Measurements from ENCODE around the gene CGNL1. TPM values are rescaled to one million over a fixed set of nuclear protein-coding genes. Genes with fewer than 3 reads are reported as not detected.

CGNL1 gene
- total and polyA plus RNA-seq, 8 donors, result 26.5 to 68.1 (median 34.5) TPM

- H3K27me3 ChIP-seq, result no peaks in the 10 kb centered on the region
- intact Hi-C loops (cut with DNase I), result loop anchor here in 1 of 2 donors (5.0 kb wide), 1 partner anchor 199 kb away; no protein-coding TSS in a partner anchor
- no peaks in the 10 kb centered on the region for H3K9me3 ChIP-seq
- H3K4me1 ChIP-seq, result no peaks in the 10 kb centered on the region
- ATAC-seq (no peak), DNase-seq (no peak)
- peaks cover 0 to 7% of the 10 kb centered on the region in 2 donors for H3K36me3 ChIP-seq
- TF ChIP-seq CTCF (IDR thresholded peaks at IDR 0.05), result no peak
- no peak overlapping the region for H3K27ac ChIP-seq
- H3K4me3 ChIP-seq, result no peak overlapping the region
These were observed 165.0 kb downstream of the CGNL1 start for GRCh38 chr15:57541271-57541670.

GRCh38 chr15:57541805-57542504 is 165.7 kb downstream of the CGNL1 start:
- no peaks in the 10 kb centered on the region for H3K27me3 ChIP-seq
- ATAC-seq (peak; percentile 78), DNase-seq (peak in 2 of 4 donors; percentile 48 to 77)
- H3K4me1 ChIP-seq, result no peaks in the 10 kb centered on the region
- H3K36me3 ChIP-seq, result peaks cover 0 to 7% of the 10 kb centered on the region in 2 donors
- no peak overlapping the region for H3K27ac ChIP-seq
- no peaks in the 10 kb centered on the region for H3K9me3 ChIP-seq
- no peak overlapping the region for H3K4me3 ChIP-seq
- TF ChIP-seq CTCF (IDR thresholded peaks at IDR 0.05), result peak; percentile 62 to 76
- intact Hi-C loops (cut with DNase I), result loop anchor here in 1 of 2 donors (5.0 kb wide), 1 partner anchor 200 kb away; no protein-coding TSS in a partner anchor

GRCh38 chr15:57542505-57542817 is 166.2 kb downstream of the CGNL1 start:
- TF ChIP-seq CTCF (IDR thresholded peaks at IDR 0.05), result no peak
- no peak for DNase-seq
- intact Hi-C loops (cut with DNase I), result loop anchor here in 1 of 2 donors (5.0 kb wide), 1 partner anchor 200 kb away; no protein-coding TSS in a partner anchor
- no peak overlapping the region for H3K27ac ChIP-seq
- H3K27me3 ChIP-seq, result no peaks in the 10 kb centered on the region
- H3K4me1 ChIP-seq, result no peaks in the 10 kb centered on the region
- H3K9me3 ChIP-seq, result no peaks in the 10 kb centered on the region
- peak; percentile 10 for ATAC-seq
- no peak overlapping the region for H3K4me3 ChIP-seq
- H3K36me3 ChIP-seq, result peaks cover 0 to 11% of the 10 kb centered on the region in 2 donors

GRCh38 chr15:57544848-57545480 is 168.7 kb downstream of the CGNL1 start:
- Histone ChIP-seq H3K4me1 (peaks cover under 1 to 1% of the 10 kb centered on the region in 2 donors), H3K27ac (no peak overlapping the region), H3K27me3 (no peaks in the 10 kb centered on the region), H3K9me3 (no peaks in the 10 kb centered on the region), H3K4me3 (no peak overlapping the region), H3K36me3 (peaks cover 0 to 14% of the 10 kb centered on the region in 2 donors)
- intact Hi-C loops (cut with DNase I), result loop anchor here in 1 of 2 donors (5.0 kb wide), 1 partner anchor 203 kb away; no protein-coding TSS in a partner anchor
- ATAC-seq (no peak), DNase-seq (no peak)
- TF ChIP-seq CTCF (IDR thresholded peaks at IDR 0.05), result no peak

GRCh38 chr15:57545995-57546394 is 169.7 kb downstream of the CGNL1 start:
- Histone ChIP-seq H3K27ac (no peak overlapping the region), H3K9me3 (no peaks in the 10 kb centered on the region), H3K27me3 (no peaks in the 10 kb centered on the region), H3K4me3 (no peak overlapping the region), H3K36me3 (peaks cover 0 to 14% of the 10 kb centered on the region in 2 donors), H3K4me1 (peaks cover 8 to 10% of the 10 kb centered on the region in 2 donors)
- ATAC-seq, result no peak
- DNase-seq, result no peak
- intact Hi-C loops (cut with DNase I), result no loop called here
- TF ChIP-seq CTCF (IDR thresholded peaks at IDR 0.05), result no peak

Measured in left lung (tissue), 10 donors.